ENCODE results near the gene PHAF1.

PHAF1 gene

GRCh38 chr16:67173323-67173722 is 63.6 kb downstream of the PHAF1 start:
- Mint-ChIP-seq H3K4me1 (peaks cover 37% of the 10 kb centered on the region), H3K27me3 (peaks cover 87% of the 10 kb centered on the region), H3K36me3 (no peaks in the 10 kb centered on the region), H3K27ac (peak overlapping the region; percentile 65), H3K9me3 (no peaks in the 10 kb centered on the region), H3K4me3 (peak overlapping the region; percentile 79)
- no peak for ATAC-seq

GRCh38 chr16:67173808-67174705 is 64.3 kb downstream of the PHAF1 start:
- no peaks in the 10 kb centered on the region for H3K36me3 Mint-ChIP-seq
- H3K4me3 Mint-ChIP-seq: peak overlapping the region; percentile 79
- peaks cover 38% of the 10 kb centered on the region for H3K4me1 Mint-ChIP-seq
- ATAC-seq: peak; percentile 76
- peak overlapping the region; percentile 65 for H3K27ac Mint-ChIP-seq
- H3K9me3 Mint-ChIP-seq: no peaks in the 10 kb centered on the region
- peaks cover 87% of the 10 kb centered on the region for H3K27me3 Mint-ChIP-seq

- H3K27me3 Mint-ChIP-seq: peaks cover 84% of the 10 kb centered on the region
Observed at GRCh38 chr16:67174706-67175231, 65.0 kb downstream of the PHAF1 start.

GRCh38 chr16:67176662-67177061 is 66.9 kb downstream of the PHAF1 start:
- no peaks in the 10 kb centered on the region for H3K36me3 Mint-ChIP-seq
- no peak overlapping the region for H3K27ac Mint-ChIP-seq
- ATAC-seq: no peak
- no peak overlapping the region for H3K4me3 Mint-ChIP-seq
- no peaks in the 10 kb centered on the region for H3K9me3 Mint-ChIP-seq
- peaks cover 66% of the 10 kb centered on the region for H3K27me3 Mint-ChIP-seq
- peaks cover 29% of the 10 kb centered on the region for H3K4me1 Mint-ChIP-seq

More at GRCh38 chr16:67174706-67175231, 65.0 kb downstream of the PHAF1 start:
- Mint-ChIP-seq H3K4me1 (peaks cover 34% of the 10 kb centered on the region), H3K9me3 (no peaks in the 10 kb centered on the region), H3K36me3 (no peaks in the 10 kb centered on the region), H3K27ac (no peak overlapping the region), H3K4me3 (no peak overlapping the region)
- ATAC-seq: no peak

GRCh38 chr16:67177743-67178699 is 68.3 kb downstream of the PHAF1 start:
- no peaks in the 10 kb centered on the region for H3K36me3 Mint-ChIP-seq
- ATAC-seq: peak; percentile 56
- H3K27me3 Mint-ChIP-seq: peaks cover 53% of the 10 kb centered on the region
- H3K4me1 Mint-ChIP-seq: peaks cover 28% of the 10 kb centered on the region
- H3K27ac Mint-ChIP-seq: no peak overlapping the region
- no peaks in the 10 kb centered on the region for H3K9me3 Mint-ChIP-seq
- peak overlapping the region; percentile 63 for H3K4me3 Mint-ChIP-seq

GRCh38 chr16:67179421-67180080 is 69.8 kb downstream of the PHAF1 start:
- H3K4me3 Mint-ChIP-seq: no peak overlapping the region
- H3K4me1 Mint-ChIP-seq: peaks cover 14% of the 10 kb centered on the region
- no peak overlapping the region for H3K27ac Mint-ChIP-seq
- H3K27me3 Mint-ChIP-seq: peaks cover 40% of the 10 kb centered on the region
- H3K9me3 Mint-ChIP-seq: no peaks in the 10 kb centered on the region
- H3K36me3 Mint-ChIP-seq: no peaks in the 10 kb centered on the region
- ATAC-seq: no peak

- Mint-ChIP-seq H3K36me3 (no peaks in the 10 kb centered on the region), H3K4me1 (peaks cover 20% of the 10 kb centered on the region), H3K27me3 (peaks cover 43% of the 10 kb centered on the region), H3K9me3 (no peaks in the 10 kb centered on the region), H3K4me3 (no peak overlapping the region), H3K27ac (no peak overlapping the region)
- no peak for ATAC-seq
Observed at GRCh38 chr16:67180166-67180565, 70.4 kb downstream of the PHAF1 start.

GRCh38 chr16:67181346-67181745 is 71.6 kb downstream of the PHAF1 start:
- no peaks in the 10 kb centered on the region for H3K9me3 Mint-ChIP-seq
- ATAC-seq: no peak
- H3K27me3 Mint-ChIP-seq: peaks cover 39% of the 10 kb centered on the region
- H3K36me3 Mint-ChIP-seq: no peaks in the 10 kb centered on the region
- H3K4me3 Mint-ChIP-seq: no peak overlapping the region
- H3K27ac Mint-ChIP-seq: no peak overlapping the region
- peaks cover 26% of the 10 kb centered on the region for H3K4me1 Mint-ChIP-seq

GRCh38 chr16:67182288-67182687 is 72.5 kb downstream of the PHAF1 start:
- Mint-ChIP-seq H3K4me3 (no peak overlapping the region), H3K27ac (no peak overlapping the region), H3K4me1 (peaks cover 25% of the 10 kb centered on the region), H3K27me3 (peaks cover 38% of the 10 kb centered on the region), H3K9me3 (no peaks in the 10 kb centered on the region), H3K36me3 (no peaks in the 10 kb centered on the region)
- no peak for ATAC-seq

GRCh38 chr16:67183284-67183626 is 73.5 kb downstream of the PHAF1 start:
- no peak overlapping the region for H3K4me3 Mint-ChIP-seq
- peaks cover 17% of the 10 kb centered on the region for H3K4me1 Mint-ChIP-seq
- H3K36me3 Mint-ChIP-seq: no peaks in the 10 kb centered on the region
- H3K9me3 Mint-ChIP-seq: no peaks in the 10 kb centered on the region
- H3K27me3 Mint-ChIP-seq: peaks cover 38% of the 10 kb centered on the region
- ATAC-seq: no peak
- H3K27ac Mint-ChIP-seq: no peak overlapping the region

- H3K4me1 Mint-ChIP-seq: peaks cover 14% of the 10 kb centered on the region
- no peaks in the 10 kb centered on the region for H3K36me3 Mint-ChIP-seq
- peak; percentile 98 for ATAC-seq
- H3K9me3 Mint-ChIP-seq: no peaks in the 10 kb centered on the region
- H3K27me3 Mint-ChIP-seq: peaks cover 35% of the 10 kb centered on the region
- no peak within 1 kb of the TSS for H3K4me3 Mint-ChIP-seq
- no peak within 1 kb of the TSS for H3K27ac Mint-ChIP-seq
Observed at GRCh38 chr16:67183627-67184452, 74.1 kb downstream of the PHAF1 start, which contains the start of gene MATCAP1. Gene MATCAP1, minus strand, starts transcription at chr16:67183963. Its CDS starts 3,353 bp downstream, at chr16:67180610.

- peak; percentile 1 for ATAC-seq
- Mint-ChIP-seq H3K4me3 (no peak overlapping the region), H3K36me3 (no peaks in the 10 kb centered on the region), H3K4me1 (peaks cover 12% of the 10 kb centered on the region), H3K27ac (no peak overlapping the region), H3K9me3 (no peaks in the 10 kb centered on the region), H3K27me3 (peaks cover 29% of the 10 kb centered on the region)
Observed at GRCh38 chr16:67184453-67184994, 74.8 kb downstream of the PHAF1 start.

GRCh38 chr16:67184995-67185650 is 75.4 kb downstream of the PHAF1 start:
- Mint-ChIP-seq H3K27ac (no peak overlapping the region), H3K36me3 (no peaks in the 10 kb centered on the region), H3K4me3 (peak overlapping the region; percentile 84), H3K9me3 (no peaks in the 10 kb centered on the region), H3K27me3 (peaks cover 29% of the 10 kb centered on the region), H3K4me1 (peaks cover 12% of the 10 kb centered on the region)
- ATAC-seq: peak; percentile 52
